GM12878 (cell line): ENCODE results near the gene IFT122. TPM values are rescaled to one million over a fixed set of nuclear protein-coding genes. Genes with fewer than 3 reads are reported as not detected.

Experiments used
- ATAC-seq: fragments of 200-7000 bp; cut with Tn5 transposase; 3 replicates; pipeline ENCODE4 v1.9.1; 2020; ENCODE audit warnings: mild to moderate bottlenecking, moderate library complexity
- BruUV-seq: library from RNA; stranded (reverse); fragments of 400-500 nt; replicated peaks from 2 replicates; lab custom pipeline; 2021; lab: Mats Ljungman, UMichigan
- CTCF ChIA-PET: fragments of 300-600 bp; sonication (Branson Sonifier 250); formaldehyde crosslinking; extraction: SDS; loops from one replicate; lab custom pipeline; 2021; ENCODE audit warnings: inconsistent platforms; lab: Yijun Ruan, JAX
- POLR2A ChIA-PET: fragments of 350-600 bp; formaldehyde crosslinking; extraction: SDS; loops from one replicate; lab custom pipeline; 2021; ENCODE audit warnings: inconsistent platforms; lab: Charles Lee
- RAD21 ChIA-PET: fragments of 300-600 bp; sonication (Branson Sonifier 250); formaldehyde crosslinking; loops from one replicate; lab custom pipeline; 2023; ENCODE audit warnings: antibody characterized with exemption; ENCODE audit not compliant: unreplicated experiment; lab: Charles Lee
- SMC1A ChIA-PET: fragments of 300-600 bp; sonication (Branson Sonifier 250); formaldehyde crosslinking; loops from one replicate; lab custom pipeline; 2023; ENCODE audit not compliant: unreplicated experiment, uncharacterized antibody; lab: Charles Lee
- DNase-seq: peaks from one replicate; pipeline ENCODE4 v3.0.0-alpha.2; 2011; ENCODE audit warnings: low read depth, low spot score
- FAIRE-seq: peaks from 3 replicates; lab custom pipeline; 2011; peaks lifted over from hg19 to GRCh38; lab: Jason Lieb, UNC
- H2AFZ ChIP-seq: 2 replicates; pipeline ENCODE4 v1.6.0; 2011; ENCODE audit warnings: low read depth, low read length, control low read depth; ENCODE audit not compliant: control insufficient read depth
- H3K27ac ChIP-seq: 2 replicates; pipeline ENCODE4 v1.5.1; 2011; ENCODE audit warnings: control low read depth; ENCODE audit not compliant: control insufficient read depth, insufficient read depth
- H3K27me3 ChIP-seq, 2 experiments: replicated peaks in 1 of 2; 2 replicates each; pipeline versions ENCODE4 v1.6.0 to v1.6.1; 2011; ENCODE audit warnings: low read length in 1 of 2; ENCODE audit not compliant: control insufficient read depth in 2 of 2, insufficient read depth in 2 of 2
- H3K36me3 ChIP-seq, 2 experiments: 2 replicates each; pipeline ENCODE4 v1.5.1; 2011; ENCODE audit warnings: low read length in 1 of 2; ENCODE audit not compliant: control insufficient read depth in 2 of 2, insufficient read depth in 2 of 2
- H3K4me1 ChIP-seq: 2 replicates; pipeline ENCODE4 v1.6.1; 2011; ENCODE audit warnings: mild to moderate bottlenecking, low read length, moderate library complexity, mixed read lengths; ENCODE audit not compliant: control insufficient read depth, insufficient read depth
- H3K4me2 ChIP-seq: 2 replicates; pipeline ENCODE4 v1.6.0; 2011; ENCODE audit warnings: control low read depth; ENCODE audit not compliant: control insufficient read depth, insufficient read depth
- H3K4me3 ChIP-seq: fragments of 200-600 bp; sonication (generic); 2 replicates; pipeline ENCODE4 v1.5.1; 2016
- H3K79me2 ChIP-seq: 2 replicates; pipeline ENCODE4 v1.6.0; 2011; ENCODE audit warnings: low read length; ENCODE audit not compliant: control insufficient read depth, insufficient read depth
- H3K9ac ChIP-seq: 2 replicates; pipeline ENCODE4 v1.8.0; 2011; ENCODE audit warnings: low read length, control low read depth, mixed read lengths; ENCODE audit not compliant: control insufficient read depth, insufficient read depth
- H3K9me3 ChIP-seq: replicated peaks from 3 replicates; pipeline ENCODE4 v1.5.1; 2011; ENCODE audit warnings: mild to moderate bottlenecking, low read length; ENCODE audit not compliant: control insufficient read depth, insufficient read depth
- H4K20me1 ChIP-seq: 2 replicates; pipeline ENCODE4 v1.6.0; 2011; ENCODE audit not compliant: control insufficient read depth, insufficient read depth
- ATF7 ChIP-seq: fragments of 450-650 bp; IDR thresholded peaks from 2 replicates; pipeline ENCODE4 v1.6.1; 2016; ENCODE audit warnings: low read depth, mild to moderate bottlenecking
- BHLHE40 ChIP-seq, 2 experiments: fragments of 450-650 bp in 1 of 2; IDR thresholded peaks; 2 replicates each; pipeline ENCODE4 v1.6.1; 2011 to 2017; ENCODE audit warnings: low read depth in 2 of 2, borderline replicate concordance in 1 of 2, improper control_type of control experiment in 1 of 2, low read length in 1 of 2, mild to moderate bottlenecking in 1 of 2
- CBX3 ChIP-seq: fragments of 200-600 bp; sonication (generic); IDR thresholded peaks from 2 replicates; pipeline ENCODE4 v1.6.1; 2016; ENCODE audit warnings: low read depth, borderline replicate concordance
- FOXK2 ChIP-seq: fragments of 450-650 bp; IDR thresholded peaks from 2 replicates; pipeline ENCODE4 v1.6.1; 2017; ENCODE audit warnings: mild to moderate bottlenecking, moderate library complexity
- HSF1 ChIP-seq: fragments of 150-350 bp; IDR thresholded peaks from 2 replicates; pipeline ENCODE4 v1.6.1; 2014; ENCODE audit warnings: mild to moderate bottlenecking, low read depth, low read length
- MEF2A ChIP-seq: IDR thresholded peaks from 2 replicates; pipeline ENCODE4 v1.6.1; 2011; ENCODE audit warnings: low read depth, mild to moderate bottlenecking, low read length, moderate library complexity; ENCODE audit not compliant: insufficient read depth
- MYC ChIP-seq: IDR thresholded peaks from 2 replicates; pipeline ENCODE4 v1.6.1; 2011; ENCODE audit warnings: mild to moderate bottlenecking, low read length, moderate library complexity, inconsistent platforms; ENCODE audit not compliant: insufficient read depth, insufficient replicate concordance, insufficient read length, severe bottlenecking
- NBN ChIP-seq: fragments of 450-650 bp; IDR thresholded peaks from 2 replicates; pipeline ENCODE4 v1.6.1; 2016
- NFXL1 ChIP-seq: fragments of 450-650 bp; IDR thresholded peaks from 2 replicates; pipeline ENCODE4 v1.6.1; 2017; ENCODE audit warnings: antibody characterized with exemption, mild to moderate bottlenecking, borderline replicate concordance
- RCOR1 ChIP-seq: conservative IDR thresholded peaks from 2 replicates; pipeline ENCODE4 v1.6.1; 2012; ENCODE audit warnings: low read depth, low read length, improper control_type of control experiment
- RUNX3 ChIP-seq: IDR thresholded peaks from 2 replicates; pipeline ENCODE4 v1.6.1; 2012; ENCODE audit warnings: low read length, inconsistent platforms
- WRNIP1 ChIP-seq: IDR thresholded peaks from 2 replicates; pipeline ENCODE4 v1.6.1; 2011; ENCODE audit warnings: low read depth, low read length, improper control_type of control experiment, borderline replicate concordance
- ZNF24 ChIP-seq: fragments of 450-650 bp; IDR thresholded peaks from 2 replicates; pipeline ENCODE4 v1.6.1; 2017; ENCODE audit warnings: antibody characterized with exemption, mild to moderate bottlenecking
- ZNF274 ChIP-seq: IDR thresholded peaks from one replicate; pipeline ENCODE4 v1.8.0; 2011; ENCODE audit not compliant: insufficient read length, insufficient read depth
- WGBS: methylation state at CpG from one replicate; pipeline ENCODE4 v1.1.6; 2016; ENCODE audit warnings: low lambda C conversion rate; ENCODE audit not compliant: insufficient replicate concordance, insufficient coverage; ENCODE audit errors: missing lambda C conversion rate; 5-methylcytosine and 5-hydroxymethylcytosine counted together
- in situ Hi-C: fragments of 300-500 bp; cut with MboI; formaldehyde crosslinking; loops from 9 replicates; pipeline ENCODE4 v1.14.3; 2018; ENCODE audit warnings: mixed read lengths
- intact Hi-C: fragments of 100-400 bp; cut with micrococcal nuclease; formaldehyde crosslinking; loops from one replicate; pipeline ENCODE4 v1.14.2; 2022; ENCODE audit not compliant: unreplicated experiment
- polyA plus RNA-seq, 11 experiments: library from polyadenylated mRNA; depleted of rRNA in 4 of 11; unstranded in 6 of 11; stranded (reverse) in 5 of 11; fragments of >200 nt; fragmentation: Nextera tagmentation in 4 of 11; fragmentation: Illumina TruSeq in 1 of 11; extraction: Ambion mirVana in 4 of 11; extraction: Trizol in 1 of 11; gene quantifications; 1 replicate in 1 of 11; 2 replicates in 10 of 11; pipeline versions ENCODE4 v1.2.1 to v1.2.3, GENCODE V29; 2011 to 2016; ENCODE audit warnings: inconsistent platforms in 2 of 11, missing spikeins in 2 of 11, low read depth in 1 of 11
- total RNA-seq, 4 experiments: library from RNA; depleted of rRNA in 3 of 4; stranded (reverse); fragments of >200 nt in 3 of 4; fragmentation: Illumina TruSeq in 1 of 4; extraction: Trizol in 1 of 4; gene quantifications; 2 replicates each; pipeline versions ENCODE4 v1.2.1 to v1.2.3, GENCODE V29; 2013 to 2021

IFT122 gene
- total and polyA plus RNA-seq, 10 of the 15 experiments (the other 5 are each of a cell fraction or from before 2014, with no cell fraction given), result 1.8 to 19.2 (median 8.4) TPM

GRCh38 chr3:129460155-129460554, 20.1 kb downstream of the IFT122 start (continued):
- no peak for TF ChIP-seq ZNF274
- TF ChIP-seq NBN, result 0 out of 2 replicates have a peak, but pooled peaks have one; percentile 16
- TF ChIP-seq FOXK2, result no peak
- no peak for TF ChIP-seq CBX3

GRCh38 chr3:129460572-129460971, 20.5 kb downstream of the IFT122 start:
- Histone ChIP-seq H3K36me3 (no peaks in the 10 kb centered on the region; a peak in 1 of 4 replicates), H3K27ac (no peak overlapping the region), H3K9ac (no peak overlapping the region), H3K9me3 (no peaks in the 10 kb centered on the region), H3K4me1 (peaks cover 12% of the 10 kb centered on the region), H3K4me2 (no peak overlapping the region), H4K20me1 (no peaks in the 10 kb centered on the region), H3K27me3 (no peaks in the 10 kb centered on the region), H3K79me2 (no peaks in the 10 kb centered on the region), H2AFZ (no peak overlapping the region), H3K4me3 (no peak overlapping the region)
- intact Hi-C loops, result no loop called here
- ChIA-PET CTCF (no interaction called here), RAD21 (interaction anchor here (0.7 to 0.8 kb wide), 2 partner anchors 25 to 31 kb away, joined by 3 read pairs; no protein-coding TSS in a partner anchor), SMC1A (interaction anchor here (1.1 kb wide), 1 partner anchor 30 kb away, joined by 3 read pairs; no protein-coding TSS in a partner anchor), POLR2A (no interaction called here)
- FAIRE-seq (no peak), ATAC-seq (no peak), DNase-seq (no peak)
- in situ Hi-C loops, result no loop called here
- WGBS, result 12% methylated on average over 2 of the region's 2 CpGs
- TF ChIP-seq NFXL1, result no peak
- peak; percentile 60; the same call in 1 of the 2 replicates for TF ChIP-seq ZNF24
- BruUV-seq, result no TSS peak

GRCh38 chr3:129461022-129461421, 21.0 kb downstream of the IFT122 start:
- BruUV-seq, result no TSS peak
- in situ Hi-C loops, result no loop called here
- no peak overlapping the region for H3K9ac ChIP-seq
- TF ChIP-seq RUNX3 (peak; percentile 79), BHLHE40 (IDR thresholded peaks at IDR 0.05; ENCODE audit: borderline replicate concordance in 1 of 2, low read depth in 2 of 2, low read length in 1 of 2) (no peak), MEF2A (no peak), MYC (no peak), ATF7 (0 out of 2 replicates have a peak, but pooled peaks have one; percentile 11), RCOR1 (no peak), WRNIP1 (no peak), HSF1 (no peak)

More at GRCh38 chr3:129461022-129461421, 21.0 kb downstream of the IFT122 start:
- Histone ChIP-seq H4K20me1 (no peaks in the 10 kb centered on the region), H3K4me3 (no peak overlapping the region), H3K4me2 (no peak overlapping the region), H3K36me3 (no peaks in the 10 kb centered on the region; a peak in 1 of 4 replicates), H3K27me3 (no peaks in the 10 kb centered on the region), H2AFZ (no peak overlapping the region), H3K9me3 (no peaks in the 10 kb centered on the region), H3K27ac (no peak overlapping the region), H3K79me2 (no peaks in the 10 kb centered on the region), H3K4me1 (peaks cover 12% of the 10 kb centered on the region)
- WGBS, result 38% methylated on average over 1 of the region's 1 CpG
- ChIA-PET POLR2A (no interaction called here), SMC1A (interaction anchor here (1.1 kb wide), 1 partner anchor 29 kb away, joined by 3 read pairs; no protein-coding TSS in a partner anchor), CTCF (no interaction called here), RAD21 (no interaction called here)
- ATAC-seq (peak; percentile 79), FAIRE-seq (peak; percentile 62), DNase-seq (no peak)
- intact Hi-C loops, result no loop called here
